Fibroblast of skin of abdomen (primary cell): ENCODE measurements around the gene PACRG.

ENCODE experiments used
- DNase-seq: peaks from one replicate; pipeline ENCODE4 v3.0.0-alpha.2; 2013

Gene PACRG

DNA sequence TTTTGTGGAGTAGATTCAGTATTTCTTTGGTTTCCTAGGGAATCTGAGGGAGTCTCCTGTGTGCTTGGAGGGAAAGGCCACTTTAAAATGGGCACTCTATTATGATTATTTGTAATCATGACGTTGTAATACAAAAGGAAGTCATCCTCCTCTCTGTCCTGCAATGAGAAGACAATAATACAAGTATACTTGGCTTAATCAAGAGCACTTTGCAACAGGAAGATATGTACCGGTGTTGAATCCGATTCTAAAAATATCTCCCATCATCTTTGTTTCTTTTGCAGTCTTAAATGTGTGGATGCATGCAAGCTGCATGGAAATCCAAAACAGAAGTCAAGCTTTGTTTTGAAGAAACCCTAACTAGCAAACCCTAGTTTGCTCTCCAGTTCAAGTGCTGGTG, 592.6 kb downstream of the PACRG start:
- no peak for DNase-seq

- no peak for DNase-seq
Observed at GRCh38 chr6:163320804-163321203, 593.0 kb downstream of the PACRG start.

DNA sequence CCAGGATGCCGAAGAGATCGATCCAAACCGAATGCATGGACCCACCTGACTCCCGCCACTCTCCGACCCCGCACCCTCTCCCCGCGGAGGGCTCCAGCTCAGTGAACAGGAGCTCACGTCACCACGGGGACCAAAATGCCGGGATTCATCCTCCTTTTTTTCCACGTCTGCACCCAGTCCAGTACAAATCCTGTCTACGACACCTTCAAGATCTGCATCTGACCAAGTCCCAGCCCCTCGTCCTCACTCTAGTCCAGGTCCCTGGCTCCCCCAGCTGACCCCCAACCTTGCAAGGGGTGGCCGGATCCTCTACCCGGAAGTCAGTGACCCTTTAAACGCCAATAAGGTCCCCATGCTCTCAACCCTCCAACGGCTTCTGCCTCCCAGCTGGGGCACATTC, 593.9 kb downstream of the PACRG start:
- no peak for DNase-seq

- no peak for DNase-seq
Observed at GRCh38 chr6:163323274-163323673, 595.5 kb downstream of the PACRG start.

GRCh38 chr6:163323705-163324104, 595.9 kb downstream of the PACRG start:
- DNase-seq: no peak

GRCh38 chr6:163324326-163324687, 596.5 kb downstream of the PACRG start:
- peak; percentile 8 for DNase-seq

DNA sequence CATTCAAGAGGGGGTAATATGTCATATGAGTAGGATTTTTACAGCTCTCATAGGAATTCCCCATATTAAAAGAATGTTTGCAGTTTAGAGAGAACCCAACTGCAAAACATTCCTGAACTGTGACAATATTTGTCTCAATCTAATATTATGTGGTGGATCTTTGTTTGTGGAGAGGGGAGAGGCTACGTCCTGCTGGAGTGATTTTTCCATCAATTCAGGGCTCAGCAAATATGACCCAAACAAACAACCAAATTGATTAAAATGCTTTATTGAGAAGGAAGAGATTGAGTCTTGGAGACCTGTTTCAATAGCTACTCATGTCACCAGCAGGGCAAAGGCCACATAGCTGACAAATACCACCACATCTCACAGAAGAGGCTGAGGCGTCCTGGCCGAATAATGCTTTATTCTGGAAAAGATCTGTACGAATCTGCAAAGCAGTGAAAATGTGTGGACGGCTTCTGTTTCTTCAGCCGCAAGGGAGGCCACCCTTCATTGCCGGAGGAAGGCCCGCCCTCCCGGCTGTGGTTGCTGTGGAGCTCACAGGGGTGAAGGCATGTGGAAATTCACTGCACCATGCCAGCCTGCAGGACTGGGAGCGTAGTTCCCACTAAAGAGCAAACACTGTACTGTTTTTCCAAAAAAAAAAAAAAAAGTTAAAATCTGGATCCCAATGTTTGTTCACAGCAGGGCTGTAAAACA, 597.1 kb downstream of the PACRG start:
- DNase-seq: peak; percentile 56

DNA sequence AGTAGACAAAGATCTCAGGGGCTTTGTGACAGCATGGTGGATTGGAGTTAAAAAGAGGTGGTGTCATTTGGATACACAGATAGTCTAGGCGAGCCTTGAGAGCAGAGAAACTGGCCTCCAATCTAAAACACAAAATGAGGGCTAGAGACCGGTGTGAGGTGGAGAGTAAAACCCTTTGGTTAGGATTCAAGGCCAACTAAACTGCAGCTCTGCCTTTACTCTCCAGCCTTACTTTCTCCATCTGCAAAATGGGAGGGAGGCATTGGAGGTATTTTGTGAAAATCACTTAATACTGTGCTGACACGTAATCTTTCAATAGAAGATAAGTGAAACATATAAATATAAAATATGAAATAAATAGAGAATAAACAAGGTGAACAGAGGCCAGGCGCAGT, 597.6 kb downstream of the PACRG start:
- no peak for DNase-seq

GRCh38 chr6:163327165-163327880, 599.5 kb downstream of the PACRG start:
- no peak for DNase-seq

GRCh38 chr6:163327921-163328320, 600.1 kb downstream of the PACRG start:
- DNase-seq: peak; percentile 75

- no peak for DNase-seq
Observed at GRCh38 chr6:163328411-163328810, 600.6 kb downstream of the PACRG start.

DNA sequence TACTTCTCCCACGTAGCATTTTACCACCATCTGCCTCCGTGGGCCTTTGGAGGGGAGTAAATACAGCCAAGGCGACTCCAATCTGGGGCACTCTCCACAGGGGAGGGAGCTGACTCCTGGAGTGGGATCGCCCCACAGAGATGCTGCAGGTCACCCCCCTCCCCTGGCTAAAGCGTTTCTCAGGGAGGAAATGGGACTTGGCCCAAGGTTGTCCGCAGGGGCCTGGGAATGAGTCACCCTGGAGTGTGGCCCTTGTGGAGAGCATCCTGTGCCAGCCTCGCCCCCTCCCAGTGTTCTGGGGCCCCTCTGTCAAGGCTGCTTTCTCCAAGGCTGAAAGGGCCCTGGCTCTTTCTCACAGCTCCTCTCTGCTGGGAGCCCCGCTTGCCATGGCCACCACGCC, 602.2 kb downstream of the PACRG start:
- no peak for DNase-seq

- no peak for DNase-seq
Observed at GRCh38 chr6:163331245-163331644, 603.5 kb downstream of the PACRG start.

GRCh38 chr6:163332575-163332974, 604.8 kb downstream of the PACRG start:
- DNase-seq: no peak

- no peak for DNase-seq
Observed at GRCh38 chr6:163333038-163333437, 605.3 kb downstream of the PACRG start.

- no peak for DNase-seq
Observed at GRCh38 chr6:163333701-163334663, 606.2 kb downstream of the PACRG start.

DNA sequence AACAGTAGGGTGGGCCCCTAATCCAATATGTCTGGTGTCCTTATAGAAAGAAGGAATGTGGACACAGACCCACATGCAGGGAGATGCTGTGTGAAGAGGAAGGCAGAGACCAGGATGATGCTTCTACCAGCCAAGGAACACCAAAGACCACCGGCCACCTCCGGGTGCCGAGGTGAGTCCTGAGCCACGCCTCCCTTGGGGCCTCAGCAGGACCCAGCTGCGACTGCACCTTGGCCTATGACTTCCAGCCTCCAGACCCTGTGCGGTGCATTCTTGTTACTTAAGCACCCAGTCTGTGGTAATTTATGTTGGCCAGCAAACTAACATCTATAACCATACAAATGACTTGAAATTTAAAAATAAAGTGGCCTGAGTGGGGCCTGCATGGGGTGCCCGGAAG, 607.3 kb downstream of the PACRG start:
- no peak for DNase-seq

- DNase-seq: no peak
Observed at GRCh38 chr6:163335671-163336545, 608.1 kb downstream of the PACRG start.

GRCh38 chr6:163336961-163337360, 609.2 kb downstream of the PACRG start:
- DNase-seq: no peak

DNA sequence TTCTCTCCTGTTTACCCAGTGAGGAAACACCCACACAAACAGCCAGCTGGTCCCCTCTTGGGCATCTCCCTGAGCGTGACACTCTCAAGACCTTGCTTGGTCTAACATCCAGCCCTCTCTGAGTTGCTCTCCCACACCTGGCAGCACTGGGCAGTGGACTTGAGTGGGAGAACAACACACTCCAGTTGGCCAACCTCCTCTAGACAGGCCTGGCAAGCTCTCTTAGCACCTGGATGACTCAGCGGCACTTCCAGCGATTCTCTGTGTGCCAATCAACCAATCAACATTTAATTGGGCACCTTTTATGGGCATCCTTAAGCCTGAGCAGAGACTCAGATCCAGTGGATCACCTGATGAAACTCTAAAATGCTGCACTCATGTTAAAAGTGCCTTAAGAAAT, 610.2 kb downstream of the PACRG start:
- DNase-seq: no peak

DNA sequence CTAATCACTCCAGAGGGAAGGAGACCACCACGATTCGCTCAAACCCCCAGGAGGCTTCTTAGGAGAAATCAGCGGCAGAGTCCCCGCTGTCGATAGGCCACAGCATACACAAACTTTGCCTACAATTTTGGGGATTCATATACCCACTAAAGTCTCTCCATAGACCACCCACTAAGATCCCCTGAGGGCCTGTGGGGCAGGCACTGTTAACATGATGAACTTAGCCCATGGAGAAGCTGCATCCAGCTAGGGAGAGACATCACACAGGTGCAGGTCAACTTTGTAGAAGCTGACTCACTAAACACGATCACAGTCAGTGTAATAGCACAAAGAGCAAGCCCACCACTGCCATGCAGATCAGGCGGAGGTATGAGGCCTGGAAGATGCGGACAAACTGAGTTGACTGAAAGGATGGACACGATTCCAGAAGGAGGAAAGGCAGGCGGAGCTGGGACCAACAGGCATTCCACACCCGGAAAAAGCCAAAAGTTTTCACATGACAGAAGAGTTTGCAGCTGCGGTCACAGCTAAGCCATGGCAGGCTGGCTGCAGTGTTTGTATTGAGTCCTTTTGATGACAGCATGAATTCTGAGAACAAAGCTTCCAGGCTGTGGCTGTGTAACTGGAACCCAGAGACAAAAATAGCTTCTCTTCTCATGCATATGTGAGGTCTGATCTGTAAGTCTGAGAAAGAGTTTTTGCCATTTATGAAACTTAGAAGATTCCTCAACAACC, 611.1 kb downstream of the PACRG start:
- peak; percentile 79 for DNase-seq

- no peak for DNase-seq
Observed at GRCh38 chr6:163339466-163339865, 611.7 kb downstream of the PACRG start.
